Lower leg skin (tissue), 4 donors: Measurements from ENCODE around the gene EHMT1. TPM values are rescaled to one million over a fixed set of nuclear protein-coding genes. Genes with fewer than 3 reads are reported as not detected.

ENCODE experiments used
- DNase-seq, 2 donors: peaks; one replicate each; pipeline ENCODE4 v3.0.0-alpha.2; 2019; ENCODE audit warnings: low spot score in 2 of 2
- H3K4me3 ChIP-seq: fragments of 200-600 bp; sonication (generic); 2 replicates; pipeline ENCODE4 v1.5.1; 2017; ENCODE audit warnings: mild to moderate bottlenecking, low read depth; ENCODE audit not compliant: poor library complexity, severe bottlenecking
- POLR2A ChIP-seq, 2 donors: fragments of 450-650 bp; IDR thresholded peaks; one replicate each; pipeline ENCODE4 v1.6.1; 2016 to 2017; ENCODE audit warnings: antibody characterized with exemption in 2 of 2, mild to moderate bottlenecking in 1 of 2, moderate library complexity in 1 of 2
- WGBS, 2 donors: methylation state at CpG; one replicate each; pipeline ENCODE4 v1.1.5; 2018; 5-methylcytosine and 5-hydroxymethylcytosine counted together
- intact Hi-C: fragments of 100-400 bp; cut with DNase I; formaldehyde crosslinking; loops from one replicate; pipeline ENCODE4 v1.15.0; 2023; ENCODE audit warnings: low total_unique reads
- total RNA-seq, 4 donors: library from RNA; depleted of rRNA; stranded (reverse); fragments of >200 nt; gene quantifications; one replicate each; pipeline ENCODE4 v1.1.0, GENCODE V29; 2016
- TF ChIP-seq, protein P1 (sequence below), 3 donors: fragments of 450-650 bp; IDR thresholded peaks; one replicate each; pipeline ENCODE4 v1.5.1; 2016; ENCODE audit warnings: antibody characterized with exemption in 3 of 3, mild to moderate bottlenecking in 3 of 3, moderate library complexity in 2 of 3

Gene EHMT1
- total RNA-seq, 4 donors from 2014 or later = 64.2 to 128 (median 73.2) TPM

DNA sequence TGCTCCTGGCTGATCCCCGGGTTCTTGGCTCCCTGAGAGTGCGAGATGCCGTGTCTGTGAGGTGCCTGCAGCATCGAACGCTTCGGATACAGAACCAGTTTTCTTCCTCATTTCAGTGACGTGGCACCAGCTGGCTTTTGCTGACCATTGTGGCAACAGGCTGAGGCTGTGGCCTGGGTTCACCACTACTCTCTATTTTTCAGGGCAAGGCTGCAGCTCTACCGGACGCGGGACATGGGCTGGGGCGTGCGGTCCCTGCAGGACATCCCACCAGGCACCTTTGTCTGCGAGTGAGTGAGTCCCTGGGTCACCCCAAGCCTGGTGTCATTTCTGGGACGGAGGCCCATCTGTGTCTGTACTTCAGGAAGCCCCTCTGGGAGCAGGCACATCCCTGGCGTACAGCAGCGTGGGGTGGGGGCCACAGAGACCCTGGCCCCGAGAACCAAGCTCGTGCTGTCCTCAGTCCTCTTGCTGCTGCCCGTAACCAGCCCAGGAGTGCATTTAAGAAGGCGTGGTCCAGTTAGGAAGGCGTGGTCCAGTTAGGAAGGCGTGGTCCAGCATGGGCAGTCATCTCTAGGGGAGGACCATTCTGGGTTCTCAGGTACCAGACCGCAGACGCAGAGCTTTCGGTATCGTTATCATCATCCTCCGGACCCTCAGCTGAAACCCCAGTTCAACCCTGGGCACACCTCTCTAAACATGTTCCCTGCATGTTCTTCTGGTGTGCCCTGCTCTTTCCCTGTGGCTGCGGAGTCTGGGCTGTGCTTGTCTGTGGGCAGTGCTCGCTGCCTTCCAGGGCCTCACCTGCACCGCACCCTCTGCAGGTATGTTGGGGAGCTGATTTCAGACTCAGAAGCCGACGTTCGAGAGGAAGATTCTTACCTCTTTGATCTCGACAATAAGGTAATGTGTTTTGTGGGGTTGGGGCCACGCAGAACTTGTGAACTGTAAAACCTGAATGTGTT is 198.7 kb downstream of the EHMT1 start:
- intact Hi-C loops = no loop called here
- TF ChIP-seq POLR2A (IDR thresholded peaks at IDR 0.05) = no peak
- TF ChIP-seq, protein P1, sequence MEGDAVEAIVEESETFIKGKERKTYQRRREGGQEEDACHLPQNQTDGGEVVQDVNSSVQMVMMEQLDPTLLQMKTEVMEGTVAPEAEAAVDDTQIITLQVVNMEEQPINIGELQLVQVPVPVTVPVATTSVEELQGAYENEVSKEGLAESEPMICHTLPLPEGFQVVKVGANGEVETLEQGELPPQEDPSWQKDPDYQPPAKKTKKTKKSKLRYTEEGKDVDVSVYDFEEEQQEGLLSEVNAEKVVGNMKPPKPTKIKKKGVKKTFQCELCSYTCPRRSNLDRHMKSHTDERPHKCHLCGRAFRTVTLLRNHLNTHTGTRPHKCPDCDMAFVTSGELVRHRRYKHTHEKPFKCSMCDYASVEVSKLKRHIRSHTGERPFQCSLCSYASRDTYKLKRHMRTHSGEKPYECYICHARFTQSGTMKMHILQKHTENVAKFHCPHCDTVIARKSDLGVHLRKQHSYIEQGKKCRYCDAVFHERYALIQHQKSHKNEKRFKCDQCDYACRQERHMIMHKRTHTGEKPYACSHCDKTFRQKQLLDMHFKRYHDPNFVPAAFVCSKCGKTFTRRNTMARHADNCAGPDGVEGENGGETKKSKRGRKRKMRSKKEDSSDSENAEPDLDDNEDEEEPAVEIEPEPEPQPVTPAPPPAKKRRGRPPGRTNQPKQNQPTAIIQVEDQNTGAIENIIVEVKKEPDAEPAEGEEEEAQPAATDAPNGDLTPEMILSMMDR (IDR thresholded peaks at IDR 0.05) = no peak
- DNase-seq = no peak
- no peak overlapping the region for H3K4me3 ChIP-seq
- 96 to 97% methylated on average over 27 to 35 of the region's 35 CpGs for WGBS, 2 donors

DNA sequence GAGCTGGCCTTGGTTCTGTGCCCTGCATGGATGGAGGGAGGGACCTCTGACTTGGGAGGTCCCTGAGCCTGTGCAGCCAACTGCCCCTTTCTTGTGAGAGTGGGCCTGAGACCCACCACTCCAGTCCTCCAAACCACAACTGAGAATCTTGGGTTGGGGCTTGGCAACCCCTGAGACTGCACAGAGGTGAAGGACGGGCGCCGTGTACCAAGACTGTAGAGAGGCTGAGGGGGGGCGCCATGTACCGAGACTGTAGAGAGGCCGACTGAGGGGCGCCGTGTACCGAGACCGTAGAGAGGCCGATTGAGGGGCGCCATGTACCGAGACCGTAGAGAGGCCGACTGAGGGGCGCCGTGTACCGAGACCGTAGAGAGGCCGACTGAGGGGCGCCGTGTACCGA is 199.5 kb downstream of the EHMT1 start:
- 84 to 86% methylated on average over 12 to 14 of the region's 23 CpGs for WGBS, 2 donors
- TF ChIP-seq, protein P1 (IDR thresholded peaks at IDR 0.05) = no peak
- no peak for TF ChIP-seq POLR2A (IDR thresholded peaks at IDR 0.05)
- DNase-seq = no peak
- H3K4me3 ChIP-seq = no peak overlapping the region
- intact Hi-C loops = no loop called here

DNA sequence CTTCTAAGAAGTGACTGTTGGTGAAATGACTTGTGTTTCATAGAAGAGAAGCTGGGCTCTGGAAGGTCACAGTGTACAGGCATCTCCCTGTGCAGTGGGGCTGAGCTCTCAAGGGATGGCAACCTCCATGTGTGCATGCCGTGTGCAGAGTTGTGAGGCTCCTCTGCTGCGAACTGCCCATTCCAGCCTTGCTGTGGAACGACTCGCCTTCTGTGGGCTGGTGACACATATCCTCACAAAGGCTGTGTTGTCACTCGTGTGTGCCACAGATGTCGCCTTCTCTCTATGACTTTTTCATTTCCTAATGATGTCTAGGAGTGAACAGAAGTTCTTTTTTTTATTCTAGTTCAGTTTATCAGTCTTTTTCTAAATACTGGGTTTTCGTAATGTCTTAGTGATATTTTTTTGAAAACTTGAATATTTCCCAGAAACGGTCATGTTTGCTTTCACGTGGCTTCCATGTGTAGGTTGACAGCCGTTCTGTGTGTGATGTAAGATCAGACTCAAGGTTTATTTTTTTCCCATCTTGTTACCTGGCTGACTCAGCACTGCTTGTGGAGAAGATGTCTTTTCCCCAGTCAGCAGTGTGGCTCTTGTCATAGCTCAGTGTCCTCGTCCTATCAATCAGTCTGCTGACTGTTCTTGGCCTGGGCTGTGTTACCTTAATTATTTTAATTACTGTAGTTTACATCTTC is 201.5 kb downstream of the EHMT1 start:
- 83 to 87% methylated on average over 11 of the region's 11 CpGs for WGBS, 2 donors
- intact Hi-C loops = no loop called here
- no peak overlapping the region for H3K4me3 ChIP-seq
- no peak for TF ChIP-seq POLR2A (IDR thresholded peaks at IDR 0.05)
- DNase-seq = no peak

DNA sequence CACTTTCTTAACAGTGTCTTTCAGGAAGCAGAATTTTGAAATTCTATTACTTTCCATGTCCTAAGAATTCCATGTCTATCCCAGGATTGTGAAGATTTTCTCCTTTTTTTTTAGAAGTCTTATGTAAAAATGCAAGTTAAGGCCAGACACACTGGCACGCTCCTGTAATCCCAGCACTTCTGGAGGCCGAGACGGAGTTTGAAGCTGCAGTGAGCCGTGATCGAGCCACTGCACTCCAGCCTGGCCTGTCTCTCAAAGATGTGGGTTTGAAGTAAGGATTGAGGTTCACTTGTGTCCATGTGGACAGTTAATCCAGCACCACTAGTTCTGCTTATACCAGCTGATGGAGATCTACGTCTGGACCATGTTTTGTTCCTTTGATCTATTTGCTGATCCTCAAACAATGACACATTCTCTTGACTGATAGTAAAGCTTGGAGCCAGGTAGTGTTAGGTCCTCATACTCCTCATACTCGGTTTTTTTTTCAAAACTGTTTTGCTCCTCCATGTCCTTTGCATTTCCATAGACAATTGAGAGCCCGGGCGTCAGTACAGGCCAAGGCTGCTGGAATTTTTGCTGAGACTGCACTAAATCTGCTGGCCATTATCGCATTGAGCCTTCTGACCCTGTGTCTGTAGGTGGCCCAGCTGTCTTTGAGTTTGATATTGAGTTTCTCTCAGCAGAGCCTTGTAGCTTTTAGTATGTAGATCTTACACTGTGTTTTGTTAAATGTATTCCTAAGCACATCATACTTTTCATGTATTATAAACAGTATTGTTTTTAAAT is 205.4 kb downstream of the EHMT1 start:
- 95 to 96% methylated on average over 10 of the region's 10 CpGs for WGBS, 2 donors
- TF ChIP-seq POLR2A (IDR thresholded peaks at IDR 0.05) = no peak
- TF ChIP-seq, protein P1 (IDR thresholded peaks at IDR 0.05) = no peak
- no peak for DNase-seq
- intact Hi-C loops = no loop called here
- no peak overlapping the region for H3K4me3 ChIP-seq

DNA sequence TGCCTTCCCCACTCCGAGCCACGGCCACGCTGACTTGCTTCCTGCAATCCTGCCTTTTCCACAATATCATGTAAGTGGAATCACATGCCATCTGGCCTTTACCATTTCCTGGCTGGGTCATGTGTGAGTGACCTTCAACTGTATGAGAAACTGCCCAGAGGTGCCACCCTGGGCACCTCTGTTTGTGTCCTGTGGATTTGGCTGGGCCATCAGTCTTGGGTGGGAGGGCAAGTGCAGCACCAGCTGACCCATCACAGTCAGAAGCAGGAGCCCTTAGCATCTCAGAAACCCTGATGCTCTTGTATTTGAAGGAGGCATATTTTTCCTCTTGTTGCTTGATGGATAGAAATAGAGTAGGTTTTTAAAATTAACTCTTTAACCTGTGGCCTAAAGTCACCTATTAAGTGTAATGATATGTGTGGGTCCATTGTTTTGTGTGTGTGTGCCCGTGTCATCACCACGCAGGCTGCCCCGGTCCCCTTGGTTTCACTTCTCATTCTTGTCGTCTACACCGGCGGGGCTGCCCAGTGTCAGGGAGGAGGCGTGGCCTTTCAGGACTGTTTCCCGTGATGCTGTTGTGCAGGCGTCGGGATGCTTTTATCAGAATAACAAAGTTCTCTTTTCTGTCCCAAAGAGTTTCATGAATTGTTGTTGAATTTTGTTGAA is 206.7 kb downstream of the EHMT1 start:
- intact Hi-C loops = no loop called here
- H3K4me3 ChIP-seq = no peak overlapping the region
- DNase-seq = no peak
- no peak for TF ChIP-seq POLR2A (IDR thresholded peaks at IDR 0.05)
- TF ChIP-seq, protein P1 (IDR thresholded peaks at IDR 0.05) = no peak
- WGBS, 2 donors = 94 to 95% methylated on average over 13 of the region's 13 CpGs
